ENCODE data around the gene SLAMF1.
A peak's percentile ranks its signal among the peaks of the same experiment; 100 is the strongest.
"Not testable (repeated sequence)": the region's sequence is repeated elsewhere in the genome, so short reads cannot be mapped to it uniquely, and the experiment has no call there.

The SLAMF1 gene

GRCh38 chr1:160646711-160647328 lies at the start of gene SLAMF1:
Gene SLAMF1 (minus strand): TSS chr1:160647044. CDS start chr1:160646945, 99 bp downstream.
- DNase-seq (ENCODE audit: low read depth, low spot score) = no peak

- not testable (repeated sequence) for DNase-seq (ENCODE audit: low read depth, low spot score)
These were observed 45.5 kb upstream of the SLAMF1 start for GRCh38 chr1:160692390-160692789.

DNA sequence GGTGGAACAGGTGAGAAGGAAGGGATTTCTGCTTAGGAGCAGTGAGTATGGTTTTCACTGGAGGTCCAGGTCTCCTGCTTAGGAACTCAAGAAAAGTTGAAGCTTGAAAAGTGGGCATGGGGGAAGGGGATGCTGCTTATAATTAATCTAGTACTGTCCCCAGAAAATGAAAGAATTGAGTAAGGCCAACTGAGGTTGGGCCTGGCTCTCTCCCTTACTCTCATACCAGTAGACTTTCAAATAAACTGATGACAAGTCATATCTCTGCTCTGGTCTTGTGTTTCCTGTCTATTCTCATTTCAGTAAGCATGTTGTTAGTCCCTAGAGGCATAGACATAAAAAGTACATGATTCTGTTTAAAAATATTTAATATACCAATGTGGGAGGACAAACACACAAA lies 38.4 kb upstream of the SLAMF1 start:
- no peak for DNase-seq (ENCODE audit: low read depth, low spot score)

DNA sequence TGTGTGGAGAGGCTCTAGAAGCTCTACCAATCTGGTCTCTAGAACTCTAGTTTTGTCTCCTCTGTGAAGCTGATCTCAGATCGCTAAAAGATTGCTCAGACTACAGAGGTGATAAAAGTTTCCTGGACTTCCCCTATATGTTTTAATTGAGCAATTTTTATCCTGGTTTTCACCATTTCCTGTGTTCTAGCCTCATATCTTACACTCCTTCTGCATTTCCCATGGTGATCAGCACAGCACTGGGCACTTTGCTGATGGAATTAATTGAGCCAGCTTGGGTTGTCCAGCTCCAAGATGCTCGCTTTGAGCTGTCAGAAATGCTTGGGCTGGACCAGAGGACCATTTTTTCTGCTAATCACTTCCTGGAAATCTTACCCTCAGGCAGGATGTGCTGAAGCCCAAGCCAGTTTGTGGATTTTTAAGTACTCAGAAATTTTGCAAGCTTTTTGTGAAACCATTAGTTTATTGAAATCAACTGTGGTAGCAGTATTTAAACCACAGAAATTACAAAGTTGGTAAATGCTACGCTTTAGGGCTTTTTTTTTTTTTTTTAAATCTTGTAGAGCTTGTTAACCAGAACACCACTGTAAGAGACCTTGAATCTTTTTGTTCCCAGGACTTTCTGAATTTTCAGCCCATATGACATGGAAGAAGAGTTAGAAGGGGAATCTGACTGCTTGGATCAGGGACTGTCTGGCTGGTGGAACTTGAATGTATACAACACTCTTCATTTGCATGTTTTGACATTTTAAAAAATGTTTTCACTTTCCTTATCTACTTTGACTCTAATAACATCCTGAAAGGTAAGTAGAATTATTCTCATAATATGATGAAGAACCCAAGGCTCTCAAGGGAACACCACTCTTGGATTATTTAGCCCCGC lies 36.4 kb upstream of the SLAMF1 start:
- no peak for DNase-seq (ENCODE audit: low read depth, low spot score)

GRCh38 chr1:160681891-160682140 lies 35.0 kb upstream of the SLAMF1 start:
- no peak for DNase-seq (ENCODE audit: low read depth, low spot score)

DNA sequence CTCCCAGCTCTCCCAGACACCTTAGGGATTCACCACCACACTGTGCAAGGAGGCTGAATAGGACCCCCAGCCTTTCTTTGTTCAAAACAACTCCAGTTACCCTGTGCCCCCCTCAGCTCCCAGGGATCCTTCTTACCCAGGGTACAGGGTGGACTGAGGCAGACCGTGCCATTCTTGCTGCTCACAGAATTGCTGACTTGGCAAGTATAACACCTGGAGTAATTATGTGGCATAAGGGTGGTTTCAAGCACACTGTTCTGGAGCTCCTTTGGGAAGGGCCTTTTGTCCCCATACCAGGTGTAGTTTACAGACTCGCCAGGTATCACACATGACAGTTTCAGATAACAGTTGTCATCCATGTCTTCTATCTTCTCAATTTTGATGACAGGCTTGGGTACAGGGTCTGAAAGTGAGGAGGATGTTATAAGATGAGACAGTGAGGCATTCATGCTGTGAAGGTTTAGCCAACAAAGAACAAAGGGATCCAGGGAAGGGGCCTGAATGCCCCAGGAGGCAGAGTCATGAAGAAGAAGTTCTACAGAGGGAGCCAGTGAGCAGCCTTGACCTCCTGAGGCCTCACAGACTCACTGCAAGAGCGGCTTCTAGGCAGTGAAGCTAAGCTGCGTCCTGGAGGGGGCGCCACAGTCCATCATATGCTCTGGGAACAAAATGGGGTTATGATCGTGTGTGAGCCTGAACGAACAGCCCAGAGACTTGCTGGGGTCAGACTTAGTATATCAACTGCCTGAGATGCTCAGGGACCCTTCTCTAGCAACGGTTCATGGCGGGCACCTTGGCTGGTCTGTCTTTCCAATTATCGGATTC lies 34.4 kb upstream of the SLAMF1 start:
- no peak for DNase-seq (ENCODE audit: low read depth, low spot score)

DNA sequence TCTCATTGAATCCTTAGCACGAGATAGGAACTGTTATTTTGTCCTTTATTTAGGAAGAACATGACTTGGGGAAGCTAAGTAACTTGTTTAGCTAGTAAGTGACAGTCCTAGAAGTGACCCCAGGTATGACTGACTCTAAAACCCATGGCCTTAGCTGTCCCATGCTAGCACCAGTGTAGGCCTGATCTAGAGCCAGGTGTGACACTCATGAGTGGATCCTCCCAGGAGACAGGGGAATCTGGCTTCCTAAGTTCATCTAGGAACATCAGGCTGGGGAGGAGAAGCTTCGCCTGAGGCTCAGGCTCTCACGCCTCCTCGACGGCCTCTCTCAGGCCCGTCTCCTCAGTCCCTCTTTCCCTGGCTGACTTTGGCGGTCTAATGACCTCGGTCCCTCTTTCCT lies 33.6 kb upstream of the SLAMF1 start:
- DNase-seq (ENCODE audit: low read depth, low spot score) = no peak

DNA sequence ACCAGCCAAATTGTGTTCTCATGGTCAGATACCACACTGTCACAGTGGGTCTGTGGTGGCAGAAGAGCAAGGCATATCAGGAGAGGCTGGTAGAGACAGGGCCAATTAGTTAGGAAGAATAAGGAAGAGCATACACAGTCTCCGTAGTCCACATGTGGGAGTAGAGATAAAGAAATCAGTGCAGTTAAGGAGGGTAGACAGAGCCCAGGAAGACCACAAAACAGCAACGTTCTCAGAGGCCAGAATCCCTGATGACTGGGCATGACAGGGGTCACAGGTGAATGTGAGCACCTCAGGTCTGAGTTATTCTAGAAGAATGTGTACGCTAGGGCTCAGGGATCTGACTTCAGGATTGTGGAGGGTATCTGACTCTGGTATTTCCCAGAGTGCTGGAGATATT lies 33.0 kb upstream of the SLAMF1 start:
- DNase-seq (ENCODE audit: low read depth, low spot score) = no peak

GRCh38 chr1:160676869-160677597 lies 30.2 kb upstream of the SLAMF1 start:
- no peak for DNase-seq (ENCODE audit: low read depth, low spot score)

DNA sequence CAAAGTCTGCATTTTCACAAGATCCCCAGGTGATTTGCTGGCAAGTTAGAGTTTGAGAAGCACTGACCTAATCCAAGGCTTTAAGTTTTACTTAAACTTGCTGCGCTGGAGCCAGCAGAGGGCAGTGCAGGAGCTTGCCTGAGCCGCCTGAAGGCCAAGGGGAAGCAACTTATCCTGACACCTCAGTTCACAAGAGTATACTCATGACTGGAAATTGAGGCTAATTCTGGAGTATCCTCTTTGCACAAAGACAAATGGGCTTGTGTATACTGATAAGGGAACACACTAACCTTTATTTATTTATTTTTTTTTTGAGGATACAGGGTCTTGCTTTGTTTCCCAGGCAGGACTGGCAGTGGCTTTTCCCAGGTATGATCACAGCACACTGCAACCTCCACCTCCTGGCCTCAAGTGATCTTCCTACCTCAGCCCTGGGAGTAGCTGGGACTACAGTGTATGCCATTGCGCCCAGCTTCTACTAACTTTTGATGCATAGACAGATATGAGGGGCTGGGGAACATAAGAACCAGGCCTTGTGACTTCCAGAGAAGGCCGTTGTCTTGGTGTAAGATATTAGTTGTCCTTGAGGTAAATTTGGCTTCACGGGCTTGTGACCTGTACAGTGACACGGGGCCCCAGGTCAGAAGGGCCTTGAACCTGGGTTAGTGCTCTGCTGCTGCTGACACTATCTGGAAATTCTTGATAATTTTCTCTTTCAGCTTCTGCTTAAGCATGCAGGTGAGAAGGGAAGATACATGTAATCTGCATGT lies 29.0 kb upstream of the SLAMF1 start:
- peak; percentile 66 for DNase-seq (ENCODE audit: low read depth, low spot score)

DNA sequence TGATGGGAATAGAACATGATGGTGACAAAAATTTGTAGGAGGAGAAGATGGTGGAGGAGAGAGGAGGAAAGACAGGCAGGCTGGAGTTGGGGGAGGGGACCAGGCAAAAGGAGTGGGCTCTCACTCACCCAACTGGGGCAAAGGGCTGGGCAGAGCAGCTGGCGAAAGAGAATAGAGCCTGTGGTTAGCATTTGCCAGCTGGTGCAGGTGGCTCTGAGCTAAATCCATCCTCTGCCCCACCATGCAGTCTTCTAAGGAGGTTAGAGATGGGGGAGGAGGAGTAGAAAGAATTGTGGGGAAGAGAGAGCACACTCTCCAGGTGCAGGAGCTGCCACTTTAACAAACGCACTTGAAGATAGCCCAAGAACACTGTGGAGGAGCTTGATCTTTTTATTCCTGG lies 27.6 kb upstream of the SLAMF1 start:
- no peak for DNase-seq (ENCODE audit: low read depth, low spot score)

DNA sequence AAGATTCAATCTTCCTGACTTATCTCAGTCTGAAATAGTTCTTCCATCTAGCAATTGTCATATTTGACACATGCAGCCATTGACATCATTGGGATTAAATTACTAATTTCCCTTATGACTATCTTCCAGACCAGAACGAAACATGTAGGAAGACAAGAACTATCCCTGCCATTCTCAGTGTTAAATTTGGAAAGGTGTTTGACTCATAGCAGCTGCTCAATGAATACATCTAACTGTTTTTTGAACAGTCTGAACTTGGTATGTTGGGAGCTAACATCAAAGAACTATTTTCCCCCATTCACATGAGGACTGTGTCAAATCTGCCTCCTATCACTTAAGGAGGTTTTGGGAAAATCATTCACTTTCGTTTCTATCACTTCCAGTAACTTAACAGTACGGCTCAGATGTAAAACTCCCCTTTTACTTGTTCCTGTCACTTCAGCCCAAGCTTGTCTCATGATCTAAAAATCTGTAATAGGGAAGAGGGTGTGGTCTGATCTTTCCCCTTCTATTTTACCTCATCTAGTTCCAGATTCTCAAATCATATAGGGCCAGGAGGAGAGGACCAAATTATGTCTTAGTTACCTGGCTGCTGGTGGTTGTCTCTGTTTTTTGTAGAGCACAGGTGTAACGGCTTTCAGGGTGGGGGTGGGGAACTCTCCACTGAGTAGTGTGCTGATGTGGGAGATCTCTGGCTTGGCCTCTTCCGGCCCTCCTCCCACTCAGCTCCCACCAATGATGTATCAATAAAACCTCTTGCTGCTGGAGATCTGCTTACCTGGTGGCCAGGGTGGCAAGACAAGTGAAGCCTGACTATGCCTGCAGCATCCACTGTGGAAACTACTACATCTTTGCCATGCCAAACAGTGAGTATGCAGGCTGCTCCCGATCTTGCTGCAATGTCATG lies 26.2 kb upstream of the SLAMF1 start:
- DNase-seq (ENCODE audit: low read depth, low spot score) = no peak

DNA sequence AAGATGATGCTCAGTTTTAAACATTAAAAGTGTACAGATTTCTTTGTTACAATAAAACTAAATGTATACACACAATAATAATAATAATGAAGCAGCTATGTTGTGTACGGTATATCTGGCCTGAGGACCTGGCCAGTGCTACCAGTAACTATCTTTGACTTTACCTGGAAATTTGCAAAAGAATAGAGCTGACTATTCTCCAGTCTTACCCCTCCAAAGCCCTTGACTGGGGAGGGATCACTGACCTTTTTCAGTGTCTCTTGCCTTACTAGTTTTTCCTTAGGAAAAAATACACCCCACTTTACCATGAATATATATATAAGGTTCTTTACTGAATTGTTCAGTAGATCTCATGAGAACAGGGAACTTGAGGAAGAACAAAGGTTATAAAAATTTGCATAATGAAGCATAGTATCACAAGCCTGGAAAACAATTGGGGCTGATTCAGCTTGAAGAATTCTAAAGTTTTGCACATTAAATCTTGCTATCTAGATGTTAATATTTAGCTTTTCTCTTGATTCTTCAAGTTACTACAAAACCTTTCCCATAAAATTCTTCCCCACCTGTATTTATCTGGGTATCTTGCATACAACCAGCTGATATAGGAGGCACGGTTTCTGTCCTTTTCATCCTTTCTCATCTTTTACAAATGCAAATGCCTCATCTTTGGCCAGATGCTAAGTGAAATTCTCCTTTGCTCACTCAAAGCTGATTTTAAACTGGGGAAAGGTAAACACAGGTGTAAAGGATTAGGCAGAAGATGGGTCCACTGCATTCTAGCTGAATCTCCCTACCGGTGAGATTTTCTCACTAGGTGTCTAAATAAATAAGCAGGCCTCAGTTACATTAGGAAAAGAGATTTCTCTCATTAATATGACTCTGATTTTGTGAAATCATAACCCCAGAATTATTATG lies 25.0 kb upstream of the SLAMF1 start:
- DNase-seq (ENCODE audit: low read depth, low spot score) = no peak

- DNase-seq (ENCODE audit: low read depth, low spot score) = no peak
These were observed 23.9 kb upstream of the SLAMF1 start for GRCh38 chr1:160670701-160671100.

- no peak for DNase-seq (ENCODE audit: low read depth, low spot score)
These were observed 23.0 kb upstream of the SLAMF1 start for GRCh38 chr1:160669802-160670201.

DNA sequence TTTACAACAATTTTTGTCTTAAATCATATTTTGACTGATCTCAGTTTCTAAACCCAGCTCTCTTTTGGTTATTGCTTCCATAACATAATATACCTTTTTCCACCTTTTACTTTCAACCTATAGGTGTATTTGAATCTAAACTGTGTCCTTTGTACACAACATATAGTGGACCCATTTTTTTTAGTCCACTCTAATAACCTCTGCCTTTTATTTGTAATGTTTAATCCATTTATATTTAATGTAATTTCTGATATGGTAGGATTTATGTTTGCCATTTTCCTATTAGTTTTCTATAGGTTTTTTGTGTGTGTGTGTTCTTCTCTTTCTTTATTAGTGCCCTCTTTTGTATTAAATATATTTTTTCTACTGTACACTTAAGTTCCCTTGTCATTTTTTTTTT lies 22.4 kb upstream of the SLAMF1 start:
- DNase-seq (ENCODE audit: low read depth, low spot score) = no peak

GRCh38 chr1:160667896-160668295 lies 21.1 kb upstream of the SLAMF1 start:
- no peak for DNase-seq (ENCODE audit: low read depth, low spot score)

DNA sequence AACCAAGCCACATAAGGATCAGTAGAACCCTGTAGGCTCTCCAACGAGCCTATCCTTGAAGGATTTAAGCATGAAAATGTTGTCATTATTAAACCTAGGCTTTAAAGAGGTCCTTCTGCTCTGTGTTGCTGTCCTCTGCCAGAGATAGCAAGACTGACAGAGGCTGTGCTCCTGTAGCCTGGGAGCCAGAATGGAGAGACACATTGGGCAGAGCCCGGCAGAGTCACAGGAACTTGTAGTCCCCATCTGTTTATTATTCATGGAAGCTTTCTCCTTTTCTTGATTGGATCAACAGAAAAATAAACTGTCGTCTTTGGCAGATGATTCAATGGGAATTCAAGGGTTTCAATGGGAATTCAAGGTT lies 19.2 kb upstream of the SLAMF1 start:
- no peak for DNase-seq (ENCODE audit: low read depth, low spot score)

Data from astrocyte of the hippocampus (primary cell).